HG02798 (cell line): Measurements from ENCODE around the gene C14orf93.

Experiments used
- ATAC-seq: cut with Tn5 transposase; IDR thresholded peaks from one replicate; pipeline ENCODE4 v1.9.1; 2021; ENCODE audit warnings: mild to moderate bottlenecking; ENCODE audit not compliant: unreplicated experiment, poor library complexity

The C14orf93 gene

GRCh38 chr14:22997676-22998323 is 12.1 kb downstream of the C14orf93 start:
- no peak for ATAC-seq

- no peak for ATAC-seq
Measured at GRCh38 chr14:22996768-22997654, 12.9 kb downstream of the C14orf93 start.

- no peak for ATAC-seq
Measured at GRCh38 chr14:22995889-22996625, 13.9 kb downstream of the C14orf93 start.

GRCh38 chr14:22994762-22995275 is 15.1 kb downstream of the C14orf93 start:
- ATAC-seq = no peak

GRCh38 chr14:22993517-22993916 is 16.4 kb downstream of the C14orf93 start:
- ATAC-seq = no peak

- no peak for ATAC-seq
Measured at GRCh38 chr14:22991852-22992251, 18.1 kb downstream of the C14orf93 start.

- no peak for ATAC-seq
Measured at GRCh38 chr14:22987291-22987690, 22.7 kb downstream of the C14orf93 start.

GRCh38 chr14:22986508-22987054 is 23.4 kb downstream of the C14orf93 start:
- ATAC-seq = peak; percentile 70

GRCh38 chr14:22985894-22986507 is 23.9 kb downstream of the C14orf93 start:
- ATAC-seq = no peak

GRCh38 chr14:22984959-22985658 is 24.8 kb downstream of the C14orf93 start:
- no peak for ATAC-seq

- peak; percentile 39 for ATAC-seq
Measured at GRCh38 chr14:22982477-22983245, 27.3 kb downstream of the C14orf93 start, which contains the start of gene AJUBA. Gene AJUBA (minus strand): TSS chr14:22982551. CDS start chr14:22982266, 285 bp downstream.

- no peak for ATAC-seq
Measured at GRCh38 chr14:22981876-22982476, 28.0 kb downstream of the C14orf93 start.

GRCh38 chr14:22981090-22981875 is 28.7 kb downstream of the C14orf93 start:
- ATAC-seq = no peak

- no peak for ATAC-seq
Measured at GRCh38 chr14:22980672-22981089, 29.3 kb downstream of the C14orf93 start.

- no peak for ATAC-seq
Measured at GRCh38 chr14:22979748-22980392, 30.1 kb downstream of the C14orf93 start.

GRCh38 chr14:22978981-22979671 is 30.8 kb downstream of the C14orf93 start:
- no peak for ATAC-seq
